H1 (cell line): ENCODE results near the gene VWA7. TPM values are rescaled to one million over a fixed set of nuclear protein-coding genes. Genes with fewer than 3 reads are reported as not detected.

Experiments used
- CTCF ChIA-PET: fragments of 300-600 bp; sonication (Branson Sonifier 250); formaldehyde crosslinking; loops from one replicate; lab custom pipeline; 2021; ENCODE audit not compliant: partially characterized antibody; lab: Charles Lee
- POLR2A ChIA-PET: fragments of 300-600 bp; sonication (Branson Sonifier 250); formaldehyde crosslinking; loops from one replicate; lab custom pipeline; 2021; ENCODE audit warnings: inconsistent platforms; ENCODE audit not compliant: partially characterized antibody; lab: Charles Lee
- DNase-seq, 2 experiments: peaks; one replicate each; pipeline versions ENCODE4 v3.0.0 to v3.0.0-alpha.2; 2010 to 2022; ENCODE audit warnings: low spot score in 2 of 2, low read depth in 1 of 2, mixed read lengths in 1 of 2
- FAIRE-seq: peaks from 2 replicates; lab custom pipeline; 2011; peaks lifted over from hg19 to GRCh38; lab: Jason Lieb, UNC
- H2AFZ ChIP-seq: 2 replicates; pipeline ENCODE4 v1.8.1; 2012; ENCODE audit warnings: low read length, inconsistent platforms
- H2AK5ac ChIP-seq: 2 replicates; pipeline ENCODE4 v1.6.1; 2013; ENCODE audit warnings: low read depth, low read length
- H2BK120ac ChIP-seq: replicated peaks from 2 replicates; pipeline ENCODE3; 2013; ENCODE audit warnings: low read depth, low read length, inconsistent platforms
- H2BK12ac ChIP-seq: 2 replicates; pipeline ENCODE4 v1.6.1; 2013; ENCODE audit warnings: low read depth, low read length
- H2BK15ac ChIP-seq: 2 replicates; pipeline ENCODE4 v1.6.1; 2013; ENCODE audit warnings: low read length
- H2BK20ac ChIP-seq: 2 replicates; pipeline ENCODE4 v1.6.1; 2013; ENCODE audit warnings: low read length
- H2BK5ac ChIP-seq: 2 replicates; pipeline ENCODE4 v1.6.1; 2013; ENCODE audit warnings: low read depth, low read length
- H3K14ac ChIP-seq: 2 replicates; pipeline ENCODE4 v1.6.1; 2013; ENCODE audit warnings: inconsistent platforms; ENCODE audit not compliant: insufficient read length
- H3K18ac ChIP-seq: 2 replicates; pipeline ENCODE4 v1.6.1; 2013; ENCODE audit warnings: low read length; ENCODE audit errors: extremely low read depth
- H3K23ac ChIP-seq: 2 replicates; pipeline ENCODE4 v1.6.1; 2013; ENCODE audit warnings: inconsistent platforms; ENCODE audit not compliant: insufficient read length
- H3K23me2 ChIP-seq: 2 replicates; pipeline ENCODE4 v1.6.1; 2013; ENCODE audit warnings: low read depth, low read length
- H3K27ac ChIP-seq: 2 replicates; pipeline ENCODE4 v1.6.1; 2011; ENCODE audit warnings: low read depth, low read length, inconsistent platforms
- H3K27me3 ChIP-seq, 4 experiments: replicated peaks in 1 of 4; 1 replicate in 1 of 4; 2 replicates in 3 of 4; pipeline versions ENCODE4 v1.6.1 to v1.8.1; 2011 to 2013; ENCODE audit warnings: low read length in 3 of 4, mild to moderate bottlenecking in 3 of 4, inconsistent platforms in 2 of 4, mixed read lengths in 2 of 4, moderate library complexity in 1 of 4; ENCODE audit not compliant: control insufficient read depth in 3 of 4, insufficient read depth in 3 of 4; ENCODE audit errors: extremely low read depth in 1 of 4
- H3K36me3 ChIP-seq, 4 experiments: 2 replicates each; pipeline versions ENCODE4 v1.6.1 to v1.8.1; 2011 to 2013; ENCODE audit warnings: mild to moderate bottlenecking in 4 of 4, low read length in 3 of 4, moderate library complexity in 2 of 4, control low read depth in 1 of 4, inconsistent platforms in 1 of 4; ENCODE audit not compliant: insufficient read depth in 4 of 4, control insufficient read depth in 2 of 4
- H3K4ac ChIP-seq: replicated peaks from 2 replicates; pipeline ENCODE3; 2013; ENCODE audit warnings: low read length, low read depth, mixed read lengths, inconsistent platforms; ENCODE audit not compliant: insufficient read length
- H3K4me1 ChIP-seq, 4 experiments: replicated peaks in 1 of 4; 1 replicate in 1 of 4; 2 replicates in 3 of 4; pipeline versions ENCODE4 v1.6.1 to v1.8.1; 2011 to 2013; ENCODE audit warnings: low read length in 3 of 4, inconsistent platforms in 2 of 4, mixed read lengths in 1 of 4; ENCODE audit not compliant: insufficient read depth in 4 of 4, control insufficient read depth in 3 of 4
- H3K4me2 ChIP-seq, 2 experiments: 2 replicates each; pipeline versions ENCODE4 v1.6.1 to v1.8.1; 2011 to 2013; ENCODE audit warnings: low read depth in 2 of 2, low read length in 2 of 2, control low read depth in 1 of 2, inconsistent platforms in 1 of 2, mild to moderate bottlenecking in 1 of 2; ENCODE audit not compliant: insufficient read depth in 1 of 2
- H3K4me3 ChIP-seq, 4 experiments: fragments of 200-600, 300-600 bp in 1 of 4; sonication (generic), shearing (Covaris generic), sonication (Bioruptor Twin) in 1 of 4; 2 replicates each; pipeline versions ENCODE4 v1.5.1 to v1.8.1; 2011 to 2016; ENCODE audit warnings: low read length in 4 of 4, low read depth in 3 of 4, control low read depth in 2 of 4, inconsistent platforms in 2 of 4, mild to moderate bottlenecking in 2 of 4, mixed read lengths in 1 of 4, moderate library complexity in 1 of 4; ENCODE audit not compliant: insufficient read depth in 2 of 4; ENCODE audit errors: extremely low read depth in 1 of 4
- H3K56ac ChIP-seq: replicated peaks from 2 replicates; pipeline ENCODE3; 2013; ENCODE audit warnings: low read depth, mild to moderate bottlenecking, mixed read lengths, low read length, inconsistent platforms; ENCODE audit not compliant: insufficient read length
- H3K79me1 ChIP-seq: 2 replicates; pipeline ENCODE4 v1.6.1; 2013; ENCODE audit warnings: low read depth, low read length, control low read depth
- H3K79me2 ChIP-seq, 2 experiments: 2 replicates each; pipeline versions ENCODE4 v1.6.1 to v1.8.1; 2012 to 2013; ENCODE audit warnings: low read length in 2 of 2, mild to moderate bottlenecking in 2 of 2, inconsistent platforms in 1 of 2; ENCODE audit not compliant: insufficient read depth in 2 of 2, control insufficient read depth in 1 of 2
- H3K9ac ChIP-seq, 4 experiments: replicated peaks in 1 of 4; 1 replicate in 1 of 4; 2 replicates in 3 of 4; pipeline versions ENCODE4 v1.6.1 to v1.8.1; 2011 to 2013; ENCODE audit warnings: low read depth in 3 of 4, low read length in 3 of 4, control low read depth in 2 of 4, mild to moderate bottlenecking in 2 of 4, moderate library complexity in 2 of 4, inconsistent platforms in 1 of 4; ENCODE audit errors: extremely low read depth in 1 of 4
- H3K9me3 ChIP-seq, 2 experiments: 2 replicates each; pipeline versions ENCODE4 v1.6.1 to v1.8.1; 2012 to 2013; ENCODE audit warnings: mild to moderate bottlenecking in 2 of 2, moderate library complexity in 2 of 2, control low read depth in 1 of 2, inconsistent platforms in 1 of 2, low read depth in 1 of 2, low read length in 1 of 2, mixed read lengths in 1 of 2; ENCODE audit not compliant: insufficient read depth in 2 of 2
- H4K20me1 ChIP-seq, 2 experiments: replicated peaks in 1 of 2; 2 replicates each; pipeline versions ENCODE3 to v1.8.1; 2011 to 2013; ENCODE audit warnings: inconsistent platforms in 2 of 2, low read length in 2 of 2, mild to moderate bottlenecking in 1 of 2; ENCODE audit not compliant: insufficient read depth in 2 of 2, control insufficient read depth in 1 of 2
- H4K5ac ChIP-seq: 2 replicates; pipeline ENCODE4 v1.6.1; 2013; ENCODE audit warnings: low read length, low read depth, mixed read lengths, inconsistent platforms; ENCODE audit not compliant: insufficient read length
- H4K8ac ChIP-seq: 2 replicates; pipeline ENCODE4 v1.8.0; 2013; ENCODE audit warnings: mild to moderate bottlenecking, moderate library complexity, low read length, inconsistent platforms; ENCODE audit not compliant: insufficient read depth; ENCODE audit errors: extremely low read depth
- H4K91ac ChIP-seq: replicated peaks from 2 replicates; pipeline ENCODE3; 2013; ENCODE audit warnings: low read length, mixed read lengths, inconsistent platforms; ENCODE audit not compliant: insufficient read length
- YY1 ChIP-seq: IDR thresholded peaks from 2 replicates; pipeline ENCODE4 v1.6.1; 2011; ENCODE audit warnings: low read depth, mild to moderate bottlenecking, low read length
- WGBS, 2 experiments: shearing (Covaris generic) in 1 of 2; methylation state at CpG; one replicate each; pipeline versions ENCODE4 v1.1.6 to v1.1.7; 2013 to 2015; ENCODE audit warnings: low lambda C conversion rate in 2 of 2, mixed read lengths in 2 of 2, inconsistent platforms in 1 of 2, low coverage in 1 of 2, missing lambda C conversion rate in 1 of 2; ENCODE audit not compliant: insufficient replicate concordance in 2 of 2, insufficient coverage in 1 of 2, insufficient read length in 1 of 2; ENCODE audit errors: extremely low coverage in 1 of 2, missing lambda C conversion rate in 1 of 2; 5-methylcytosine and 5-hydroxymethylcytosine counted together
- polyA plus RNA-seq, 7 experiments: library from polyadenylated mRNA; depleted of rRNA in 3 of 7; stranded (reverse) in 5 of 7; unstranded in 2 of 7; fragments of >200 nt in 5 of 7; fragments of 200-250 nt in 2 of 7; gene quantifications; 1 replicate in 5 of 7; 2 replicates in 1 of 7; 4 replicates in 1 of 7; pipeline versions ENCODE4 v1.2.1 to v1.2.3, GENCODE V29; 2011 to 2013; ENCODE audit warnings: missing spikeins in 2 of 7, mixed read lengths in 2 of 7
- total RNA-seq: library from RNA; stranded (reverse); fragmentation: NEBNext Ultra II Directional; extraction: Animal tissue kit (Norgen Biotek cat#: 25700); gene quantifications from 2 replicates; pipeline ENCODE4 v1.2.1, GENCODE V29; 2021

VWA7 gene
- total and polyA plus RNA-seq, 2 of the 8 experiments (the other 6 are each of a cell fraction or from before 2014, with no cell fraction given) = 0.82 to 2.1 TPM

DNA sequence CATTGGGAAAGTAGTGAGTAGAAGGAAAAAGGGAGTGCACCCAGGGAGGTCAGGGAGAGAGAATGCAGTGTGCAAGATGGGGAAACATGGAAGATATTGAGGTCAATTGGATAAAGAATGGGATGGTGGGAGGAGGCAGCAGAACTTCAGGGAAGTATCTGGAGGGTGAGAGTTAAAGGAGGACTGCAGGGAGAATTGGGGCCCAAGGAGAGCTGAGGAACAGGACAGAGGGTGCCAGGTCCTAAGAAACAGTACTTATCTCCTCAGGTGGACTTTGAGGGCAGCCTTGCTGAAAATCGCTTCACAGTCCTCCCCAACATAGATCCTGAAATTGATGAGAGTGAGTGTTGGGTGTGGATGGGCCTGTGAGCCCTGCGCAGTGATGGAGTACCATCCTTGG, 18.8 kb downstream of the VWA7 start:
- WGBS, 2 experiments = 88% methylated on average over 2 of the region's 2 CpGs; no CpG with 5 or more reads in 1 of the 2 experiments
- POLR2A ChIA-PET = interaction anchor here (1.1 to 6.3 kb wide), 8 partner anchors 9 to 118 kb away, joined by 3 to 38 read pairs (median 4); partner anchors contain the start of genes HSPA1B, LSM2 and MSH5
- no peak for TF ChIP-seq YY1

More for the DNA sequence above, 18.8 kb downstream of the VWA7 start:
- Histone ChIP-seq H2BK120ac (no peak overlapping the region), H3K23me2 (no peaks in the 10 kb centered on the region; the same call in 1 of the 2 replicates), H3K4ac (no peak overlapping the region), H3K4me2 (no peak overlapping the region), H3K4me3 (no peak overlapping the region), H3K14ac (no peak overlapping the region), H2AFZ (no peak overlapping the region), H4K5ac (no peak overlapping the region), H3K36me3 (peaks cover 0 to 16% (median 1%) of the 10 kb centered on the region in 4 experiments; a peak in 3 of 8 replicates), H2BK15ac (no peak overlapping the region), H3K9me3 (no peaks in the 10 kb centered on the region), H4K20me1 (no peaks in the 10 kb centered on the region), H3K79me1 (no peaks in the 10 kb centered on the region), H4K91ac (no peak overlapping the region), H3K23ac (no peak overlapping the region), H2AK5ac (no peak overlapping the region), H3K9ac (no peak overlapping the region), H3K56ac (no peak overlapping the region), H3K4me1 (peaks cover 0 to 2% (median 0%) of the 10 kb centered on the region in 4 experiments; a peak in 2 of 7 replicates), H3K27me3 (no peaks in the 10 kb centered on the region), H3K79me2 (no peaks in the 10 kb centered on the region), H2BK5ac (no peak overlapping the region), H3K18ac (no peak overlapping the region), H2BK12ac (no peak overlapping the region), H3K27ac (no peak overlapping the region), H2BK20ac (no peak overlapping the region), H4K8ac (no peak overlapping the region; the same call in 1 of the 2 replicates)
- DNase-seq (no peak), FAIRE-seq (no peak)
- CTCF ChIA-PET = interaction anchor here (0.9 to 3.0 kb wide), 10 partner anchors 9 to 163 kb away, joined by 3 to 22 read pairs (median 5); partner anchors contain the start of gene DDAH2
